Progenitor cell of endocrine pancreas (in vitro differentiated cells): Measurements from ENCODE around the gene CYTH4. TPM values are rescaled to one million over a fixed set of nuclear protein-coding genes. Genes with fewer than 3 reads are reported as not detected.

Source experiments
- DNase-seq: peaks from one replicate; pipeline ENCODE4 v3.0.0; 2021; ENCODE audit warnings: low spot score; ENCODE audit not compliant: unreplicated experiment
- H3K27ac Mint-ChIP-seq: 2 replicates; pipeline ENCODE4 v1.8.0; 2021; ENCODE audit warnings: mild to moderate bottlenecking, moderate library complexity, mixed read lengths
- H3K27me3 Mint-ChIP-seq: 2 replicates; pipeline ENCODE4 v1.8.0; 2021; ENCODE audit warnings: mixed read lengths
- H3K36me3 Mint-ChIP-seq: 2 replicates; pipeline ENCODE4 v1.8.0; 2022; ENCODE audit warnings: mixed read lengths; ENCODE audit not compliant: insufficient read depth
- H3K4me1 Mint-ChIP-seq: 2 replicates; pipeline ENCODE4 v1.8.0; 2021; ENCODE audit warnings: low read depth, mixed read lengths
- H3K4me3 Mint-ChIP-seq: 2 replicates; pipeline ENCODE4 v1.8.0; 2021; ENCODE audit warnings: low read depth, mild to moderate bottlenecking, moderate library complexity, mixed read lengths
- H3K9me3 Mint-ChIP-seq: 2 replicates; pipeline ENCODE4 v1.8.0; 2021; ENCODE audit warnings: low read depth, mixed read lengths
- total RNA-seq: library from RNA; stranded (reverse); gene quantifications from 2 replicates; pipeline ENCODE4 v1.2.1, GENCODE V29; 2021
- TF ChIP-seq, protein P1 (sequence below): fragments of 200-600 bp; sonication (generic); IDR thresholded peaks from one replicate; pipeline ENCODE4 v1.5.0; 2021; ENCODE audit warnings: antibody characterized with exemption, mild to moderate bottlenecking; ENCODE audit not compliant: unreplicated experiment

Gene CYTH4
- total RNA-seq, 1 donor from 2014 or later, result not detected

DNA sequence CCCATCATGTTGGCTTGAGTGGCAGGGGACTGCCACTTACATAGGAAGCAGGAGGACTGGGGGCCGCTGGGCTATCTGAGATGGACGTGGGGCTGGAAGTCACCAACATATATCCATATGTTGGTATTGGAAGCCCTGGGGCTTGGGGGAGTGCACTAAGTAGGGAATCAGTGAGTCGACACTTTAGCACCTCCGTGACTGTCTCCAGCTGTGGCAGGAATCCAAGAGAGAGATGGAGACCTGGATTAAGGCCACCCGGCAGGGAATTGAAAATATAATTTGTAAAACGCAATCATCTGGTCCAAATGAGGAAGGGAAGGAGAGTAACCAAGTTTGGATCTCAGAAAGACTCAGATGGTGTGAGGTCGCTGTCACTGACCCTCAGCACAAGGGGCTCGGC is 76.6 kb downstream of the CYTH4 start:
- peaks cover 61% of the 10 kb centered on the region for H3K27me3 Mint-ChIP-seq
- H3K36me3 Mint-ChIP-seq, result no peaks in the 10 kb centered on the region
- H3K4me1 Mint-ChIP-seq, result peaks cover 1% of the 10 kb centered on the region
- H3K9me3 Mint-ChIP-seq, result no peaks in the 10 kb centered on the region
- no peak overlapping the region for H3K27ac Mint-ChIP-seq
- TF ChIP-seq, protein P1, sequence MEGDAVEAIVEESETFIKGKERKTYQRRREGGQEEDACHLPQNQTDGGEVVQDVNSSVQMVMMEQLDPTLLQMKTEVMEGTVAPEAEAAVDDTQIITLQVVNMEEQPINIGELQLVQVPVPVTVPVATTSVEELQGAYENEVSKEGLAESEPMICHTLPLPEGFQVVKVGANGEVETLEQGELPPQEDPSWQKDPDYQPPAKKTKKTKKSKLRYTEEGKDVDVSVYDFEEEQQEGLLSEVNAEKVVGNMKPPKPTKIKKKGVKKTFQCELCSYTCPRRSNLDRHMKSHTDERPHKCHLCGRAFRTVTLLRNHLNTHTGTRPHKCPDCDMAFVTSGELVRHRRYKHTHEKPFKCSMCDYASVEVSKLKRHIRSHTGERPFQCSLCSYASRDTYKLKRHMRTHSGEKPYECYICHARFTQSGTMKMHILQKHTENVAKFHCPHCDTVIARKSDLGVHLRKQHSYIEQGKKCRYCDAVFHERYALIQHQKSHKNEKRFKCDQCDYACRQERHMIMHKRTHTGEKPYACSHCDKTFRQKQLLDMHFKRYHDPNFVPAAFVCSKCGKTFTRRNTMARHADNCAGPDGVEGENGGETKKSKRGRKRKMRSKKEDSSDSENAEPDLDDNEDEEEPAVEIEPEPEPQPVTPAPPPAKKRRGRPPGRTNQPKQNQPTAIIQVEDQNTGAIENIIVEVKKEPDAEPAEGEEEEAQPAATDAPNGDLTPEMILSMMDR, result no peak
- no peak for DNase-seq
- no peak overlapping the region for H3K4me3 Mint-ChIP-seq

DNA sequence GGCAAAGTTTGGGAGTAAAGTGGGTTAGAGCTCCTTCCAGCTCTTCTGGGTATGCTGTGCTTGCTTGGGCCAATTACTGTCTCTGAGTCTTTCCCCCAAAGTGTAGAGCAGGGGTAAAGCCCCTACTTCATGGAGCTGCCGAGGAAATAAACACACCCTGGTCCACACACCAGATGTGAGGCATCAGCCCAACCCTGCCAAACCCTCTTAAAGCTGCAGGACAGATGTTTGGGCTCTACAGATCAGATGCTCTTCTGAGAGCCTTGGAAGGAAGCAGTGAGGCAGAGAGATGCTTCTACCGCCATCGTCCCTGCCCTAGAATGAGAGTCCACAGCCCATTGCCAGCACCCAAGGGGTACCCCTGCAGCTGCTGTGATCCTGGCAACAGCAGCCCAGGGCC is 80.3 kb downstream of the CYTH4 start:
- Mint-ChIP-seq H3K9me3 (no peaks in the 10 kb centered on the region), H3K4me1 (no peaks in the 10 kb centered on the region), H3K27me3 (peaks cover 55% of the 10 kb centered on the region), H3K36me3 (no peaks in the 10 kb centered on the region), H3K4me3 (no peak overlapping the region), H3K27ac (no peak overlapping the region)
- no peak for DNase-seq
- TF ChIP-seq, protein P1, result no peak

DNA sequence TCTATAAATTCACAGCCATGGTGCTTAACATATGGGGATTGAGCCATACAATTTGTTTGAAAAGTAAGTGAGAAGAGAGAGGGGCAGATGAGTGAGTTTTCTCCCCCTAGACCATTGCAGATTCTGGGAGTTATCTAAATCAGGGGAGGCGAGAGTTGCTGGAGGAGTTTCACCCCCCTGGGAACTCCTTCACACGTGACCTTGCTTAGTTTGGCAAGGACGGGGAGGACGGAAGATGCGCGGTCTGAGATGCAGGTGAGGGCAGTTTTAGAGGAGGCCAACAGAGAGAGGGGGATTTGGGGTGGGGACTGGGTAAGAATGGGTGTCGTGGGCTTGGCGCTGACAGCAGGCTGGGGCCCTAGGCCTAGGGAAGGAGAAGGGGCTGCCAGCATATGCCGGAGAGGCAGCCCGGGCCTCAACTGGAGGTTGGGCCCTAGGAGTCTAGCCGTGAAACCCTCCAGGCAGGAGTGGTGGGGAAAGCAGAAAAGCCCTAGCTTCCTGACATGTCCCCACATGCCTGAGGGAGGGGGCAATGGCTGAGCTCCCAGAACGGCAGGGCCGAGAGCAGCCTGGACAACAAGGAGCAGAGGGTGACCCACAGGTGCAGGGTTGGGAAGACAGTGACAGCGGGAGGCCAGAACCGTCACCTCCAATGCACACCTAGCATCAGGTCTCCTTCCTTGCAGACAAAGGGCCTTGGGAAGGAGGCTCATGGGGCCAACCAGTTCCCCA is 81.1 kb downstream of the CYTH4 start:
- H3K9me3 Mint-ChIP-seq, result no peaks in the 10 kb centered on the region
- H3K4me1 Mint-ChIP-seq, result no peaks in the 10 kb centered on the region
- no peak for DNase-seq
- no peaks in the 10 kb centered on the region for H3K36me3 Mint-ChIP-seq
- H3K27me3 Mint-ChIP-seq, result peaks cover 52% of the 10 kb centered on the region
- H3K27ac Mint-ChIP-seq, result no peak overlapping the region
- TF ChIP-seq, protein P1, result no peak
- H3K4me3 Mint-ChIP-seq, result no peak overlapping the region

Other genes with a start within 250 kb of the CYTH4 start
- 37.3 and 38.8 TPM in 2 replicates for gene KCTD17, start 230.8 kb upstream of the CYTH4 start, total RNA-seq
- gene TMPRSS6, start 172.8 kb upstream of the CYTH4 start, total RNA-seq, result 12.6 and 16.4 TPM in 2 replicates
- not detected in 2 replicates for gene IL2RB, start 132.6 kb upstream of the CYTH4 start, total RNA-seq
- gene C1QTNF6, start 94.3 kb upstream of the CYTH4 start, total RNA-seq, result 13.8 and 14.5 TPM in 2 replicates
- 1.3 and 1.9 TPM in 2 replicates for gene SSTR3, start 70.0 kb upstream of the CYTH4 start, total RNA-seq
- gene RAC2, start 38.2 kb upstream of the CYTH4 start, total RNA-seq, result 1.7 and 1.9 TPM in 2 replicates
- 0.36 and 0.44 TPM in 2 replicates for gene ELFN2, start 145.0 kb downstream of the CYTH4 start, total RNA-seq
- gene MFNG, start 203.9 kb downstream of the CYTH4 start, total RNA-seq, result 3.2 and 5.9 TPM in 2 replicates
- 44.1 and 46.7 TPM in 2 replicates for gene CARD10, start 236.9 kb downstream of the CYTH4 start, total RNA-seq